A549 treated with AZD9567 at 1 μM for 4 hours (cell line): ENCODE data around the gene SLC5A2. TPM values are rescaled to one million over a fixed set of nuclear protein-coding genes. Genes with fewer than 3 reads are reported as not detected.

Experiments
- total RNA-seq: library from RNA; stranded (reverse); fragments of 200-300 nt; extraction: Qiagen RNA extraction; gene quantifications from 5 replicates; pipeline ENCODE4 v1.2.3, GENCODE V29; 2022; ENCODE audit not compliant: insufficient read depth

The SLC5A2 gene
- total RNA-seq, result 0.13 to 0.56 TPM (median 0.38 TPM) in 4 of 5 replicates, not detected in the other

GRCh38 chr16:31483081-31483480 lies at the start of gene SLC5A2:
Gene SLC5A2 (plus strand): TSS chr16:31483123. CDS start chr16:31483137, 14 bp downstream.

GRCh38 chr16:31458844-31459686 lies 23.9 kb upstream of the SLC5A2 start, which contains the start of gene ARMC5:
Gene ARMC5 (plus strand): TSS chr16:31459501. CDS start chr16:31459525, 24 bp downstream.

GRCh38 chr16:31471875-31472708 lies 10.8 kb upstream of the SLC5A2 start, which contains the start of gene TGFB1I1:
Gene TGFB1I1 (plus strand): TSS chr16:31472152. CDS start chr16:31472189, 37 bp downstream.

GRCh38 chr16:31507929-31508705 lies 25.2 kb downstream of the SLC5A2 start, which contains the start of gene RUSF1:
Gene RUSF1 (minus strand): TSS chr16:31508391. CDS start chr16:31508373, 18 bp downstream.

GRCh38 chr16:31527734-31528274 lies 44.9 kb downstream of the SLC5A2 start, which contains the start of gene AHSP:
Gene AHSP (plus strand): TSS chr16:31527900. CDS start chr16:31528140, 240 bp downstream.

Other genes starting within 250 kb of the SLC5A2 start
- gene ITGAM, start 223.1 kb upstream of the SLC5A2 start, total RNA-seq, result 1.4 to 2.4 TPM (median 1.8 TPM) in 4 of 5 replicates, not detected in the other
- gene ITGAX, start 127.9 kb upstream of the SLC5A2 start, total RNA-seq, result 0.85 to 1.7 TPM (median 1.3 TPM) in 4 of 5 replicates, not detected in the other
- gene ITGAD, start 89.8 kb upstream of the SLC5A2 start, total RNA-seq, result not detected in 5 replicates
- gene COX6A2, start 54.8 kb upstream of the SLC5A2 start, total RNA-seq, result not detected in 5 replicates
- gene ZNF843, start 40.3 kb upstream of the SLC5A2 start, total RNA-seq, result 0.09 to 0.20 TPM (median 0.13 TPM) in 4 of 5 replicates, not detected in the other
- gene ARMC5, start 23.6 kb upstream of the SLC5A2 start, total RNA-seq, result 7.0 to 13.3 TPM (median 10.6 TPM) in 5 replicates
- 36.2 to 91.1 TPM (median 45.2 TPM) in 5 replicates for gene TGFB1I1, start 11.0 kb upstream of the SLC5A2 start, total RNA-seq
- gene RUSF1, start 25.3 kb downstream of the SLC5A2 start, total RNA-seq, result 34.9 to 59.2 TPM (median 55.7 TPM) in 5 replicates
- not detected in 5 replicates for gene AHSP, start 44.8 kb downstream of the SLC5A2 start, total RNA-seq